Stimulated activated naive CD4-positive, alpha-beta T cell (primary cell): Measurements from ENCODE around the gene MINDY3.
"Not testable (repeated sequence)": the region's sequence is repeated elsewhere in the genome, so short reads cannot be mapped to it uniquely, and the experiment has no call there.

Experiments used
- DNase-seq, 6 experiments: peaks; one replicate each; lab custom pipeline; 2025; lab: John Stamatoyannopoulos, UW

The MINDY3 gene

DNA sequence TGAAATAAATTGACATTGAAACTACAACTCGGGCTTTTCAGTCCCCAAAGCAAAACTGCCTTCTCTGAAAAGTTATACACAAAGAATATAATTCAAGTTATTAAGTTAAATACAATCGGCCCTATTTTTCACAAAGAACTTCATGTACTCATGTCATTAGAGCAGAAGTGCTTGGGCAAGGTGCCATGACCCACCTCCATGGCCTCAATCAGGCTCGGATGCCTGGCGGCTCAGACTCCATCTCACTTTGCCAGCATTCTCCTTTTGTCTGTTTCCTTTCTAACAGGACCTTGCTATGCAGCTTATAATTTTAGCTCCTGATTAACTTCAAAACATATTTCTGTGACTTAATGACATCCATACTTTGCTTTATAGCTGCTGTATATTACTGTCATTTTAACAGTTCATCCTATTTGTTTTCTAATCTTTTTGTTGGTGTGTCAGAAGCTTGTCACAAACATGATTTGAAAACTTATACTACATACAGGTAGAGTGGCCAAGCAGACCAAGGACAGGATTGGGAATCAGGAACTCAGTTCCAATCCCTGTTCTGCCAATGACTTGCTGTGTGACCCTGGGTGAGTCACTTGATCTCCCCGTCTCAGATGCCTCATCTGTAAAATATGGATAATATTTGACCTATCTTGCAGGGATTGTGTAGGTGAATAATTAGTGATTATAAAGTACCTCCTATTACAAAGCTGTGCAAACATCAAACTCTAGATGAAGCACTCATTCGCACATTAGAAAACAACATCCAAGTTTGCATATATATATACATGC, 79.8 kb downstream of the MINDY3 start:
- no peak for DNase-seq

DNA sequence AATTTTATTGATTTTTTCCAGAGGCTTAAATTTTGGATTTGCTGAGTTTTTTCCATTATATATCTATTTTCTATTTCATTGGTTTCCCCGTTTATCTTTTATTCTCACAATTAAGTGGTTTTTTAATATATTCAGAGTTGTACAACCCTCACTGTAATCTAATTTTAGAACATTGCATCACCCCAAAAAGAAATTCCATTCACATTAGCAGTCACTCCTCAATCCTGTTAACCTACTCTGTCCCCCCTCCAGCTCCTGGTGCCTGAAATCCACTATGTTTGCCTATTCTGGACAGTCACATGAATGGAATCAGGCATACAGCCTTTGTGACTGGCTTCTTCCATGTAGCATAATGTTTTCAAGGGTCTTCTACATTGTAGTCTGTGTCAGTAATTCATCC, 84.8 kb downstream of the MINDY3 start:
- DNase-seq: no peak

DNA sequence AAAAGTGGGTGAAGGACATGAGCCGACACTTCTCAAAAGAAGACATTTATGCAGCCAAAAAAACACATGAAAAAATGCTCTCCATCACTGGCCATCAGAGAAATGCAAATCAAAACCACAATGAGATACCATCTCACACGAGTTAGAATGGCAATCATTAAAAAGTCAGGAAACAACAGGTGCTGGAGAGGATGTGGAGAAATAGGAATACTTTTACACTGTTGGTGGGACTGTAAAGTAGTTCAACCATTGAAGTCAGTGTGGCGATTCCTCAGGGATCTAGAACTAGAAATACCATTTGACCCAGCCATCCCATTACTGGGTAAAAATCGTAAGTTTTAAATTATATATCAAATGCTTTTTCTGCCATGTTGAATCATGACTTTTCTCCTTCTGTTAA, 85.8 kb downstream of the MINDY3 start:
- DNase-seq: not testable (repeated sequence)

DNA sequence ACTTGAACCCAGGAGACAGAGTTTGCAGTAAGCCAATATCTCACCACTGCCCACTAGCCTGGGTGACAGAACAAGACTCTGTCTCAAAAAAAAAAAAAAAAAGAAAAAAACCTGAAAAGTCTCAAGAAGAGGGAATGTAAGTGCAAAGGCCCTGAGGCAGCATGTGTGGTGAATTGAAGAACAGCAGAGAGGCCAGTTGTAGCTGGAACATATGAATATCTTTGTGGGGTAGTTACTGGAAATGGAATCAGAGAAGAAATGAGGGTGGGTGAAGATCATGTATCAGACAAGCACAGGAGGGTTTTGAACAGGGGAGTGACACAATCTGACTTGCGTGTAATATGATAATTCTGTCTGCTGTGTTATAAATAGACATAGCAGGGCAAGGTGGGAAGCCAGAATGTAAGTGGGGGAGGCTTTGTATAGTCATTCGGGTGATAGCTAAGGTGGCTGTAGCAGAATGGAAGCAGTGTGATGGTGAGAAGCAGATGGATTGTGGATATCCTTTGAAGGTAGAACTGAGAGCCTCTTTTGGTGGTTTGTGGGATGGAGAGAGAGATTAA, 95.3 kb downstream of the MINDY3 start:
- DNase-seq: no peak

DNA sequence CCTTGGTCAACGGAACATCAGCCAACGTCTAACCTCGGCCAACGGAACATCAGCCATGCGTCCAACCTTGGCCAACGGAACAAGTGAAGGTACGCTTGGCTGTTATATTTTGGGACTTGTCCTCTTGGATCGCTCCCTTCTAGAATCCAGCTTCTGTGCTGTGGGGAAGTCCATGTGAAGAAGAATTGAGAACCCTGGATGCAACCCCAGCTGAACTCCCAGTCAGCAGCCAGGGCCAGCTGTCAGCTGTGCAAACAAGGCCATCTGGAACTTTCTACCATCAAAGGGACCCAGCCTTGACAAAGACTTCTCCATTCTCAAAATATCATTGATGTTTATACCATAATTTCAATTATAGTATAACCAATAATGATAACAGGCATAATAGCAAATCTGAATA, 97.3 kb downstream of the MINDY3 start:
- no peak for DNase-seq

DNA sequence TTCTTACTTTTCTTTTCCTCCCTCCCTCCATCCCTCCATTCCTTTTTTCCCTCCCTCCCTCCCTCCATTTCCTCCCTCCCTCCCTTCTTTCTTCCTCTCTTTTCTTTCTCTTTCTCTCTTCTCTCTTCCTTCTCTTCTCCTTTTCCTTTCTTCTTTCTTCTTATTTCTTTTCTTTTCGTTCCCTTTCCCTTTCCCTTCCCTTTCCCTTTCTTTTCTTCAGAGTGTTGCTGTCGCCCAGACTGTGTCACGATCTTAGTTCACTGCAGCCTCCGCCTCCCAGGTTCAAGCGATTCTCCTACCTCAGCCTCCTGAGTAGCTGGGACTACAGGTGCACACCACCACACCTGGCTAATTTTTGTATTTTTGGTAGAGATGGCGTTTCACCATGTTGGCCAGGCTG, 98.1 kb downstream of the MINDY3 start:
- not testable (repeated sequence) for DNase-seq

DNA sequence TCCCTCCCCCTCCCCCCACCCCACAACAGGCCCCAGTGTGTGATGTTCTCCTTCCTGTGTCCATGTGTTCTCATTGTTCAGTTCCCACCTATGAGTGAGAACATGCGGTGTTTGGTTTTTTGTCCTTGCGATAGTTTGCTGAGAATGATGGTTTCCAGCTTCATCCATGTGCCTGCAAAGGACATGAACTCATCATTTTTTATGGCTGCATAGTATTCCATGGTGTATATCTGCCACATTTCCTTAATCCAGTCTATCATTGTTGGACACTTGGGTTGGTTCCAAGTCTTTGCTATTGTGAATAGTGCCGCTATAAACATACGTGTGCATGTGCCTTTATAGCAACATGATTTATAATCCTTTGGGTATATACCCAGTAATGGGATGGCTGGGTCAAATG, 99.1 kb downstream of the MINDY3 start:
- not testable (repeated sequence) for DNase-seq

DNA sequence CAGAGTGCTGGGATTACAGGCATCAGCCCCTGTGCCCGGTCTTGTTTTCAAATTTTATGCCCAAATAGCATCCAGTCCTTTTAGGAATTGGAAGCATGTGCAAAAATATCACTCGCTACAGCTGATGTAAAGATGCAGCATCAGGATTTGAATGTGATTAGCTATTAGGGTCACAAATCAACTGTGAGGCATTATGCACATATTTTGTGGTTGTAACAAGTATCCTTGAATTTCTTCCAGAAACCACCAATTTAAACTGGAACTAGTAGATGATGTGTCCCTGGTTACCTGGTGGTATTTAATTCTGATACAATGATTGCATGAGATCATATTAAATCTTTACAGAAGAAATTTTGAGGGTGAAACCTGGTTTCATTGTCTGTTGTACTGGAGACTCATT, 99.6 kb downstream of the MINDY3 start:
- no peak for DNase-seq

DNA sequence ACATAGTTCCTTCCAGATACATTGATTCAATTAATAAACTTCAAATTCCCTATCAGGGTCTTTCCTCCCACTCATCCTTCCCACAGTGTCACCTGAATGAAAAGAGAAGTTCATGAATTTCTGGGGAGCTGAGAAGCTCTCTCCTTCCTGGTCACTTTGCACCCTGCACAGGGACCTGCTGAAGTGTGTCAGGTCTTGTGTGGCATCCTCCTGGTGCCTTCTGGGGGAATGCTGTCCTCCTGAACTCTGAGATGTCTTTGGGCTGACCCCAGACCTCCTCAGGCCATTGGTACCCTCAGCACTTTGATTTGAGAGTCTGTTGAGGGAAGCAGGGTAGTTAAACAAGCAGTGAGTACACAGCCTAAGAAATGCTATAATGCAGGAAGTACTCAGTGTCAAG, 101.0 kb downstream of the MINDY3 start:
- no peak for DNase-seq

DNA sequence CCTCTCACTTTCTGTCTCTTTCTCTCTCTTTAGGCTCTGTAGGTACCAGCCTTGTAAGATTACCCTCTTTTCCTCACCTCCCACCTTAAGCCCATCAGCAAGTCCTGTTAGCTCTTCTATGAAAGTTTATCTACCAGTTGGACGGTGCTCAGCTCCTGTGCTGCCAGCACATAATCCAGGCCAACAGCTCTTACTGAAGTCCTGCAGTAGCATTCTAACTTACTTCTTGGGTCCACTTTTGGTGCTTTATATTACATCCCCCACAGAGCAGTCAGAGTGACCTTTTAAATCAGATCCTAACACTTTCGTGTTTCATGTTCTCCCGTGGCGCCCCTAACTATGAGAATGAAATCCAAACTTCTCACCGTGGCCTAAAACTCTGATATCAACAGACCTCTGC, 101.7 kb downstream of the MINDY3 start:
- no peak for DNase-seq

DNA sequence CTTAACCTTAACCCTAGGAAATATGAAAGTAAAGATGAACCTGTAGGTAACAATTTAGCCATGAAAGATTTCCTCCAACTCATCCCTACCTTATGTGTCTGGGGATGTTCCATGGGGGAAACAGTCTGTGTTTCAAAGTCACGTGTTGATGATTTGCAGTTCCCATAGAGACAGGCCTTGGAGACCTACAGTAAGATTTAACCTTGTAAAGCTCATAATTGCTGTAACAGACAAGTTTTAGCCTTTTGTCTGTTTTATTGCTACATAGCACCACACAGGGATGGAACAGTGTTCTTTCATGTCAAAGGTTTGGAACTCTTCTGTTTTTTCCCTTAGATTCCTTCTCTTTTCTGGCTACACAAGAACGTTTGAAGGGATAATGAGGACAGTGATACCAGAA, 105.4 kb downstream of the MINDY3 start:
- DNase-seq: no peak

DNA sequence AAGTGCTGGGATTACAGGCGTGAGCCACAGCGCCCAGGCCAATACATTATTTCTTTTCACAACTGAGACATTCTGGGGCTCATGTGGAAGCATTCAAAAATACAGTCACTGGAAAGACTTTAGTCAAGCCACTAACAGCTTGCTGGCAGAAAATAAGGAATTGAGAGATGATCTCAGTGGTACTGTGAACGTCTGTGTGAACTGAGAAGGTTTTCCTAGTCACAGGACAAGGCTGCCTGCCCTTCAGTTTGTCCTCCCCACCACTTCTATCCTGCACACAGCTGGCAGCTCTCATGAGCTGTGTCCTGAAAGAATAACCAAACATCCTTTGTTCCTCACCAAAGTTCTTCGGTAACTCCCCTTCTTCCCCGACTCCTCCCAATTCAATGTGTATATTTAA, 109.3 kb downstream of the MINDY3 start:
- no peak for DNase-seq

DNA sequence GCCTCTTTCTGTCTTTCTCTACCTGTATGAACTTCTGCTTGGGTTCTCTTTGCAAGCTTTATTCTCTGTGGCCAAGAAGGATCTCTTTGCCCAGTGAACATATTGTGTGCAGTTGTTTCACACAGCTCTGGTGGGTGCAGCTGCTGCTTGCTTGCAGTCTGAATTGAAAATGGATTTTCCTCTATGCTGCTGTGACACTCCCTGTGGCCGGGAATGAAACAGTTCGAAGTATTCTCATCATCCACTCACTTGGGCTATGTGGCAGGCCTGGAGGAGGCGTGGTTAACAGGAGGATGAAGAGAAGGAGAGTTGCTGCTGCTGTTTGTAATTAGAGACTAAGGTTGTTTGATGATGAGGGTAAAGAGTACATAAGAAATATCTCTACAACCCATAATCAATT, 112.2 kb downstream of the MINDY3 start:
- DNase-seq: no peak

DNA sequence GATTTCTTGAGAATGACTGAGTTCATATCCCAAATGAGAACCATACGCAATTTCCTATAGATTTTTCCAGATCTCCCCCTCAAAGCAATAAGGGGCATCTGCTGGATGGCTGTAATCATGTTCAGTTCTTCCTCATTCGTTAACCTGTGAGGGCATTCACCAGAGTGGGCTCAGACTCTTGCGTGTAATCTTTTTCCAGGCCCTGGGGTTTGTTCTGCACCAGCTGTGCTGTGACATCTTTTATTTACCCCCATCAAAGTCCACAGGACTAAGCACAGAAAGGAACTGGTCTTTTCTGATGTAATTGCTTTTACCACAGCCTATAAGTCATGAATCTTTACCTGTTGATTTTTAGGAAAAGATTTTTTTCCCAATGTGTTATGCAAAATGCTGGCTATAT, 112.7 kb downstream of the MINDY3 start:
- no peak for DNase-seq

DNA sequence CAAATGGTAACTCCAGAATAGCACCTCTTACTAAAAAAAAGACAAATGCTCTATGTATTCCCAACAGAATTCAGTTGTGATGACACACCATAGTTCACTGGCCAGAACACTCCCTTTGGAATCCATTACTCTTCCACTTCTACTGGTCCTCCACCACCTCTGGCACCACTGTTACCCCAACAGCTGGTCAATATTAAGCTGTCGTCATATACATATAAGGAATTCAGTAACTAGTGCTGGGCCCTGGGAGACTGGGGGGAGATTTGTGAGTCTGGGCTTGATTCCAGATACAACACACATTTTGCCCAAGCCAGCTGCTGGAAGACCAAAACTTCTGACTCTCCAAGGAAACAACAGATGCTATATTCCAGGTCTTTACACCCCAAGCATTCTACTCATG, 114.6 kb downstream of the MINDY3 start:
- no peak for DNase-seq

DNA sequence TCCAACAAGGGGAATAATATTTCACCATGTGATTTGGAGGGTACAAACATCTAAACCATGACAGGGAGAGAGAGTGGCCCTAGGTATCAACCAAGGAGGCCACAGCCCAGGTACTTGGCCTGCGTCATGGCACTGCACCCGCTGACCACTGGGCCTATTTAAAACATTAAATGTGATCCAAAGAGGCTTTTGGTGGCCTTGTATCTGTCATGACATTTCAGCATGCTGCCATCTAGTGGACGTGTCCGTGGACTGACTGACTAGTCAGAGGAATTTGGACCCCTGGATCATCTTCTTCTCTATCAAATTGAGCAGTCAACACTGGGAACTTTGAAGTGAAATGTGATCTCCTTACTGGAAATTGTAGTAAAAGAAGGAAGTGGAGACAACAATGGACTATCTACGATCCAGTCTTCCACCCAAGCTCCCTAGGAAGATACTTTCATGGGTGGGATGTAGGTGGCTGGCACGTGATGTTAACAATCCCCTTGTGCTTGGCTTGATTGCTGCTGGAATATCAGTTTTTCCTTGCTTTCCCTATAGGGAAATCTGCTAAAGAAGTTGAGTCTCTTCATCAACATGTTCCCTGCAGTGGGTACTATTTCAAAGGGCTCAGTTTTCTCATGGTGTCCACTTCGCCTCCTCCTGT, 116.0 kb downstream of the MINDY3 start:
- DNase-seq: peak in 1 of 6 experiments; percentile 3

DNA sequence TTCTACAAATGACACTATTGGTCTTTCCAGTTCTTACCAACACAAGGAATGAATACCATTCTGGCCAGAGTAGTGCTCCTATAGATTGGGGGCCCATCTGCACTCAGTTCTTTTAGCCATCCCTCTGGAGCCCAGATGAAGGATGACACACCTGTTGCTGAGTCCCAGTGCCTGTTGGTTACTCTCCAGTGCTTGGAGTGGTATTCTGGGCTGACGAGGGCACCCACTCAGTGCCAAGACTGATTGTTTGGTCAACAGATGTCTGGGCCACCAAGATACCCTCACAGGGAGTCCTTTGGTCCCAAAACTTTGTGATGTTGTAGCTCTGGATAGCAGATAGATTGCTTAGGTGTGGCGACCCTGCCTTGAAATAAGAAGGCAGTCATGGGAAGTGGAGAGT, 116.9 kb downstream of the MINDY3 start:
- DNase-seq: no peak

DNA sequence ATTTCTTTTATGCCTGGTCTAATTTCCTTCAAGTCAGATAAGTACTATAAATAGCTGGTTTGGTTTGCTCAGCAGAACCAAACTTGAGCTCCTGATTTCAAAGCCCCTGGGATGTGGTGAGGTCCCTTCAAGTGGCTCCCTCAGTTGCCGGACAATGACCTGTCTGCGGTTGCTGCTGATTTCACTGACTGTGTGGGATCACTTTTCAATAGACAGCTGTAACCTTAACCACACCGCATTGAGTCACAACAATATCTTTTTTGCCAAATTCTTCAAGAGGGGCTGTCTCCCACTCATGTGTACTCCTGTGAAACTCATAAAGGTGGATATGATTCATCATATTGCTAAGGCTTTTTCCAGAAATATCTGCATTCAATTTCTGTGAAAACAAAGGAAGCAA, 117.5 kb downstream of the MINDY3 start:
- DNase-seq: no peak

DNA sequence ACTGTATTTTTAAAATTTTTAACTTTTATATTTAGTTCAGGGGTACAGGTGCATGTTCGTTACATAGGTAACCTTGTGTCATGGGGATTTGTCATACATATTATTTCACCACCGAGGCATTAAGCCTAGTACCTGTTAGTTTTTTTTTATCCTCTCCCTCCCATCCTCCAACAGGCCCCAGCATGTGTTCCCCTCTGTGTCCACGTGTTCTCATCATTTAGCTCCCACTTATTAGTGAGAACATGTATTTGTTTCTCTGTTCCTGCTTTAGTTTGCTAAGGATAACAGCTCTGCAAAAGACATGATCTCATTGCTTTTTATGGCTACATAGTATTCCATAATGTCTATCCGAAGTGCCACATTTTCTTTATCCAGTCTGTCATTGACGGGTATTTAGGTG, 118.2 kb downstream of the MINDY3 start:
- no peak for DNase-seq

DNA sequence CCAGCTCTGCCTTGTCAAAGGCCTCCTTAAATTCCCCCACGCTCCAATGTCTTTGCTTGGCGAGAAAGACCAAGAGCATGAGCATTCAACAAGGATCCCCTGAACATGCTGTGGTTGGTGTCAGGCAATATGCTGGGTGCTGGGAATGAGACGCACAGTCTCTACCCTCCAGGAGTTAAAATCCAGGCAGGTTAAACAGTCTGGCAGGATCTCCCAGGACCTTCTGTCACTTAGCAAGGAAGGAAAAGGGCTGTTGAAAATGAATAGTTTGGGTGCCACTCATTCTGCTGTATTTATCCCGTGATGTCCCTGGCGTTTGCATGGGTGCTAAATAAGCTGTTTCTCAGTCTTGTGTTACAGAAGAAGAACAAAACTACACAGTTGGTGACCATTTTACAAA, 118.7 kb downstream of the MINDY3 start:
- no peak for DNase-seq

DNA sequence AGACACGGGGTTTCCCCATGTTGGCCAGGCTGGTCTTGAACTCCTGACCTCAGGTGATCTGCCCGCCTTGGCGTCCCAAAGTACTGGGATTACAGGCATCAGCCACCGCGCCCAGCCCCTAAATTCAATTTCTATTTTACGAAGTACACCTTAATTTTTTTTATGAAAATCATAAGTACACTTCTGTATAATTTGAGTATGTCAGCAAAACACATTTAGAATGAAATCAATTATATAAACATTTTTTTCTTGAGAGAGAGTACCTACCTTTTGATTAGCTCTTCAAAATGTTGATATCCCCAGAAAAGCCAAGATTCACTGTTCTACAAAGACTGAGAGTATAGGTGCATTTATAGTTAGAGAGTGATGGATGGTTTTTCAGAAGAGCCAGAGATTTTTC, 120.0 kb downstream of the MINDY3 start:
- no peak for DNase-seq

DNA sequence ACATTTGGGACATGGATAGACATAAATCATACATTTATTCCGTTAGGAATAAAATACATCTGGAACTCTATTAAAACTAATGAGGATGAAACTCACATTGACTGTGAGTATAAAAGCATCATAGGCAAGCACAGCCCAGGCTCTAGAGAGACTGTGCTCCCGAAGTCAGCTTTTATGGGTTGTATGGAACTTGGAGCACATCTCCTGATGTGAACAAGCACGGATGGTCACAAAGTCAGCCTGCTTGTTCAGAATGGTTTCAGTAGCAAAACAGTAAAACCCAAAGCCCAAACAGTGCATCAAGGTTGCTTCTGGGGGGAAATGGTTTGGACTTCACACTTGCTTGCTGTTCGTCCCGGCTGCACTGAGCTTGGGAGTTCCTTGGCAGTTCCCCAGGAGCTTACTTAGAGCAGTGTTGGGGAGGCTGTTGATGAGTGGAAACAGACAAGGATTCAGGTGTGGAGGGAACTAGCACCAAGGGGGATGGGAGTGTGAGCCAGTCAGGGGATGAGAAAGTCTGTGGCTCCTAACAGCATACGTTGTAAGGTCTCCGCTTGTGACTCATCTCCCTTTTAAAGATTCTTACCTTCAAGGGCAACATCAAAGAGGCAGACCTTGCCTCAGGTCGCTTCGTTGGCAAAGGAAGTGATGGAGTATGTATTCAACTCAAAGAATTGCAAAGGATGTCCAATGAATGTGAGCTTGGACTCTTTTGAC, 120.9 kb downstream of the MINDY3 start:
- DNase-seq: no peak
